SU-DHL-6 (cell line): ENCODE measurements around the gene ANKH.

Experiments
- H2AFZ ChIP-seq: fragments of 200-600 bp; sonication (generic); 2 replicates; pipeline ENCODE4 v1.6.1; 2014; ENCODE audit warnings: low read depth, mild to moderate bottlenecking, moderate library complexity, mixed read lengths, antibody characterized with exemption, low read length; ENCODE audit not compliant: severe bottlenecking
- H3F3A ChIP-seq: fragments of 200-600 bp; shearing (Covaris generic); 2 replicates; pipeline ENCODE4 v1.6.0; 2016; ENCODE audit warnings: antibody characterized with exemption, mild to moderate bottlenecking; ENCODE audit not compliant: insufficient read depth
- H3K27ac ChIP-seq: fragments of 200-600 bp; sonication (generic); 2 replicates; pipeline ENCODE4 v1.5.1; 2016; ENCODE audit warnings: low read depth, mild to moderate bottlenecking, low read length, moderate library complexity, mixed read lengths
- H3K27me3 ChIP-seq: fragments of 200-600 bp; sonication (generic), shearing (Covaris generic); 2 replicates; pipeline ENCODE4 v1.6.0; 2014; ENCODE audit warnings: mild to moderate bottlenecking, low read length
- H3K36me3 ChIP-seq: fragments of 200-600 bp; sonication (generic); 2 replicates; pipeline ENCODE4 v1.6.1; 2014; ENCODE audit warnings: mild to moderate bottlenecking, low read length, mixed read lengths
- H3K4me2 ChIP-seq: fragments of 300-600, 200-600 bp; shearing (Covaris generic), sonication (generic); 2 replicates; pipeline ENCODE4 v1.6.0; 2014; ENCODE audit warnings: low read length, low read depth, mild to moderate bottlenecking; ENCODE audit not compliant: poor library complexity, severe bottlenecking
- H3K4me3 ChIP-seq: fragments of 200-600 bp; sonication (generic); 2 replicates; pipeline ENCODE4 v1.5.1; 2014; ENCODE audit warnings: antibody characterized with exemption, low read length, mild to moderate bottlenecking, mixed read lengths; ENCODE audit not compliant: insufficient read depth, poor library complexity, severe bottlenecking
- H3K79me2 ChIP-seq: fragments of 200-600 bp; sonication (generic); 2 replicates; pipeline ENCODE4 v1.6.1; 2014; ENCODE audit warnings: mild to moderate bottlenecking, low read length, moderate library complexity; ENCODE audit not compliant: insufficient read depth
- H3K9ac ChIP-seq: fragments of 200-600 bp; sonication (generic); 2 replicates; pipeline ENCODE4 v1.7.0; 2014; ENCODE audit warnings: mild to moderate bottlenecking, low read length
- H3K9me2 ChIP-seq: fragments of 200-600 bp; sonication (generic); replicated peaks from 2 replicates; pipeline ENCODE4 v1.6.1; 2014; ENCODE audit warnings: low read length; ENCODE audit not compliant: insufficient read depth
- H3K9me3 ChIP-seq: fragments of 200-600 bp; sonication (generic); 2 replicates; pipeline ENCODE4 v1.6.1; 2014; ENCODE audit warnings: low read length, mixed read lengths; ENCODE audit not compliant: insufficient read depth
- H4K20me1 ChIP-seq: fragments of 200-600 bp; sonication (generic); 2 replicates; pipeline ENCODE4 v1.6.1; 2014; ENCODE audit warnings: low read depth, mild to moderate bottlenecking, antibody characterized with exemption, low read length, moderate library complexity, mixed read lengths
- CTCF ChIP-seq: fragments of 200-600 bp; sonication (generic); IDR thresholded peaks from one replicate; pipeline ENCODE4 v1.5.1; 2017; ENCODE audit warnings: antibody characterized with exemption, mild to moderate bottlenecking, low read length, moderate library complexity; ENCODE audit not compliant: insufficient read depth, poor library complexity, severe bottlenecking
- EZH2phosphoT487 ChIP-seq: fragments of 200-600 bp; sonication (generic), shearing (Covaris generic); conservative IDR thresholded peaks from 2 replicates; pipeline ENCODE4 v1.6.1; 2018; ENCODE audit warnings: mild to moderate bottlenecking, antibody characterized with exemption, low read length, moderate library complexity, mixed read lengths

Gene ANKH

DNA sequence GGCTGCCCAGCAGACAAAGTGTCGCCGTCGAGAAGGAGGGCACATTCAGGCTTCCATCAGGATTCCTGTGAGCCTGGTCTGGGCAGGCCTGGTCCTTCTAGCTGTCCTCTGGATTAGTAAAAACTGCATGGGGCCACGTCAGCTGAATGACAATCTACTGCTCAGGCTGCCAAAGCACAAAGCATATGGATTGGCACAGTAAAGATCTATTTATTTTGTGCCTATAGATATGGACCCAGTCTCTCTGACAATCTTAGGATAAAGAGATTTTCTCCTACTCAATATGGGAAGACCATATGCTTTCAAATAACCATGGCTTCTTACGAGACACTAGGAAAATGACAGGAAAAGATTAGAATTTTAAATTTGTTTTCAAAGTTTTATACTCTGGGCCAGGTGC lies 24.1 kb downstream of the ANKH start:
- Histone ChIP-seq H4K20me1 (no peaks in the 10 kb centered on the region; the same call in 1 of the 2 replicates), H3K79me2 (peaks cover 80% of the 10 kb centered on the region), H2AFZ (no peak overlapping the region), H3K4me3 (no peak overlapping the region), H3K9ac (no peak overlapping the region), H3K9me3 (no peaks in the 10 kb centered on the region), H3K27ac (no peak overlapping the region), H3K9me2 (no peaks in the 10 kb centered on the region), H3K36me3 (peaks cover 3% of the 10 kb centered on the region; the same call in 1 of the 2 replicates), H3K27me3 (no peaks in the 10 kb centered on the region), H3F3A (no peaks in the 10 kb centered on the region), H3K4me2 (no peak overlapping the region)
- no peak for TF ChIP-seq CTCF
- no peak for TF ChIP-seq EZH2phosphoT487

GRCh38 chr5:14842117-14842516 lies 29.5 kb downstream of the ANKH start:
- H3K9me2 ChIP-seq = no peaks in the 10 kb centered on the region
- H3K9me3 ChIP-seq = no peaks in the 10 kb centered on the region
- H3K27ac ChIP-seq = no peak overlapping the region
- H3K79me2 ChIP-seq = peaks cover 78% of the 10 kb centered on the region
- TF ChIP-seq EZH2phosphoT487 (no peak), CTCF (no peak)
- H3K9ac ChIP-seq = no peak overlapping the region
- H3K4me2 ChIP-seq = no peak overlapping the region
- no peaks in the 10 kb centered on the region; the same call in 1 of the 2 replicates for H3F3A ChIP-seq
- H4K20me1 ChIP-seq = no peaks in the 10 kb centered on the region; the same call in 1 of the 2 replicates
- H3K4me3 ChIP-seq = no peak overlapping the region
- peaks cover 17% of the 10 kb centered on the region for H3K36me3 ChIP-seq
- H2AFZ ChIP-seq = no peak overlapping the region
- H3K27me3 ChIP-seq = no peaks in the 10 kb centered on the region

- Histone ChIP-seq H2AFZ (no peak overlapping the region), H3K4me2 (no peak overlapping the region), H3K9me2 (no peaks in the 10 kb centered on the region), H3F3A (no peaks in the 10 kb centered on the region; the same call in 1 of the 2 replicates), H3K27me3 (no peaks in the 10 kb centered on the region), H3K36me3 (peaks cover 14% of the 10 kb centered on the region), H3K9ac (no peak overlapping the region), H3K9me3 (no peaks in the 10 kb centered on the region), H3K79me2 (peaks cover 66% of the 10 kb centered on the region), H3K4me3 (no peak overlapping the region), H4K20me1 (no peaks in the 10 kb centered on the region; the same call in 1 of the 2 replicates), H3K27ac (no peak overlapping the region)
- TF ChIP-seq CTCF (no peak), EZH2phosphoT487 (no peak)
Measured at GRCh38 chr5:14840624-14841023, 31.0 kb downstream of the ANKH start.
